GM12878 (cell line): ENCODE results near the gene ROBO1. TPM values are rescaled to one million over a fixed set of nuclear protein-coding genes. Genes with fewer than 3 reads are reported as not detected.

Experiments
- ATAC-seq: fragments of 200-7000 bp; cut with Tn5 transposase; 3 replicates; pipeline ENCODE4 v1.9.1; 2020; ENCODE audit warnings: mild to moderate bottlenecking, moderate library complexity
- BruUV-seq: library from RNA; stranded (reverse); fragments of 400-500 nt; replicated peaks from 2 replicates; lab custom pipeline; 2021; lab: Mats Ljungman, UMichigan
- CTCF ChIA-PET: fragments of 300-600 bp; sonication (Branson Sonifier 250); formaldehyde crosslinking; extraction: SDS; loops from one replicate; lab custom pipeline; 2021; ENCODE audit warnings: inconsistent platforms; lab: Yijun Ruan, JAX
- POLR2A ChIA-PET: fragments of 350-600 bp; formaldehyde crosslinking; extraction: SDS; loops from one replicate; lab custom pipeline; 2021; ENCODE audit warnings: inconsistent platforms; lab: Charles Lee
- RAD21 ChIA-PET: fragments of 300-600 bp; sonication (Branson Sonifier 250); formaldehyde crosslinking; loops from one replicate; lab custom pipeline; 2023; ENCODE audit warnings: antibody characterized with exemption; ENCODE audit not compliant: unreplicated experiment; lab: Charles Lee
- SMC1A ChIA-PET: fragments of 300-600 bp; sonication (Branson Sonifier 250); formaldehyde crosslinking; loops from one replicate; lab custom pipeline; 2023; ENCODE audit not compliant: unreplicated experiment, uncharacterized antibody; lab: Charles Lee
- DNase-seq: peaks from one replicate; pipeline ENCODE4 v3.0.0-alpha.2; 2011; ENCODE audit warnings: low read depth, low spot score
- FAIRE-seq: peaks from 3 replicates; lab custom pipeline; 2011; peaks lifted over from hg19 to GRCh38; lab: Jason Lieb, UNC
- H2AFZ ChIP-seq: 2 replicates; pipeline ENCODE4 v1.6.0; 2011; ENCODE audit warnings: low read depth, low read length, control low read depth; ENCODE audit not compliant: control insufficient read depth
- H3K27ac ChIP-seq: 2 replicates; pipeline ENCODE4 v1.5.1; 2011; ENCODE audit warnings: control low read depth; ENCODE audit not compliant: control insufficient read depth, insufficient read depth
- H3K27me3 ChIP-seq, 2 experiments: replicated peaks in 1 of 2; 2 replicates each; pipeline versions ENCODE4 v1.6.0 to v1.6.1; 2011; ENCODE audit warnings: low read length in 1 of 2; ENCODE audit not compliant: control insufficient read depth in 2 of 2, insufficient read depth in 2 of 2
- H3K36me3 ChIP-seq, 2 experiments: 2 replicates each; pipeline ENCODE4 v1.5.1; 2011; ENCODE audit warnings: low read length in 1 of 2; ENCODE audit not compliant: control insufficient read depth in 2 of 2, insufficient read depth in 2 of 2
- H3K4me1 ChIP-seq: 2 replicates; pipeline ENCODE4 v1.6.1; 2011; ENCODE audit warnings: mild to moderate bottlenecking, low read length, moderate library complexity, mixed read lengths; ENCODE audit not compliant: control insufficient read depth, insufficient read depth
- H3K4me2 ChIP-seq: 2 replicates; pipeline ENCODE4 v1.6.0; 2011; ENCODE audit warnings: control low read depth; ENCODE audit not compliant: control insufficient read depth, insufficient read depth
- H3K4me3 ChIP-seq: fragments of 200-600 bp; sonication (generic); 2 replicates; pipeline ENCODE4 v1.5.1; 2016
- H3K79me2 ChIP-seq: 2 replicates; pipeline ENCODE4 v1.6.0; 2011; ENCODE audit warnings: low read length; ENCODE audit not compliant: control insufficient read depth, insufficient read depth
- H3K9ac ChIP-seq: 2 replicates; pipeline ENCODE4 v1.8.0; 2011; ENCODE audit warnings: low read length, control low read depth, mixed read lengths; ENCODE audit not compliant: control insufficient read depth, insufficient read depth
- H3K9me3 ChIP-seq: replicated peaks from 3 replicates; pipeline ENCODE4 v1.5.1; 2011; ENCODE audit warnings: mild to moderate bottlenecking, low read length; ENCODE audit not compliant: control insufficient read depth, insufficient read depth
- H4K20me1 ChIP-seq: 2 replicates; pipeline ENCODE4 v1.6.0; 2011; ENCODE audit not compliant: control insufficient read depth, insufficient read depth
- ATF7 ChIP-seq: fragments of 450-650 bp; IDR thresholded peaks from 2 replicates; pipeline ENCODE4 v1.6.1; 2016; ENCODE audit warnings: low read depth, mild to moderate bottlenecking
- HDGF ChIP-seq: fragments of 450-650 bp; IDR thresholded peaks from 2 replicates; pipeline ENCODE4 v1.6.1; 2016; ENCODE audit warnings: antibody characterized with exemption
- MTA2 ChIP-seq: fragments of 450-650 bp; IDR thresholded peaks from 2 replicates; pipeline ENCODE4 v1.6.1; 2016; ENCODE audit warnings: low read depth, mild to moderate bottlenecking, moderate library complexity
- NFIC ChIP-seq: IDR thresholded peaks from 2 replicates; pipeline ENCODE4 v1.6.1; 2012; ENCODE audit warnings: low read depth, mild to moderate bottlenecking, inconsistent platforms, low read length, moderate library complexity
- NR2C1 ChIP-seq: fragments of 450-650 bp; IDR thresholded peaks from 2 replicates; pipeline ENCODE4 v1.6.1; 2017; ENCODE audit warnings: antibody characterized with exemption, mild to moderate bottlenecking, moderate library complexity
- POU2F2 ChIP-seq: IDR thresholded peaks from 3 replicates; pipeline ENCODE4 v1.6.1; 2011; ENCODE audit warnings: low read depth, mild to moderate bottlenecking, low read length, borderline replicate concordance
- RAD51 ChIP-seq: fragments of 450-650 bp; IDR thresholded peaks from 2 replicates; pipeline ENCODE4 v1.6.1; 2016; ENCODE audit warnings: moderate library complexity, mild to moderate bottlenecking, inconsistent platforms
- RCOR1 ChIP-seq: conservative IDR thresholded peaks from 2 replicates; pipeline ENCODE4 v1.6.1; 2012; ENCODE audit warnings: low read depth, low read length, improper control_type of control experiment
- SUZ12 ChIP-seq: fragments of 200-600 bp; sonication (generic); IDR thresholded peaks from one replicate; pipeline ENCODE4 v1.6.1; 2018; ENCODE audit warnings: antibody characterized with exemption, mild to moderate bottlenecking; ENCODE audit not compliant: unreplicated experiment
- TAF1 ChIP-seq: IDR thresholded peaks from 2 replicates; pipeline ENCODE4 v1.6.1; 2011; ENCODE audit warnings: mild to moderate bottlenecking, low read depth, low read length, borderline replicate concordance
- WGBS: methylation state at CpG from one replicate; pipeline ENCODE4 v1.1.6; 2016; ENCODE audit warnings: low lambda C conversion rate; ENCODE audit not compliant: insufficient replicate concordance, insufficient coverage; ENCODE audit errors: missing lambda C conversion rate; 5-methylcytosine and 5-hydroxymethylcytosine counted together
- in situ Hi-C: fragments of 300-500 bp; cut with MboI; formaldehyde crosslinking; loops from 9 replicates; pipeline ENCODE4 v1.14.3; 2018; ENCODE audit warnings: mixed read lengths
- intact Hi-C: fragments of 100-400 bp; cut with micrococcal nuclease; formaldehyde crosslinking; loops from one replicate; pipeline ENCODE4 v1.14.2; 2022; ENCODE audit not compliant: unreplicated experiment
- polyA plus RNA-seq, 11 experiments: library from polyadenylated mRNA; depleted of rRNA in 4 of 11; unstranded in 6 of 11; stranded (reverse) in 5 of 11; fragments of >200 nt; fragmentation: Nextera tagmentation in 4 of 11; fragmentation: Illumina TruSeq in 1 of 11; extraction: Ambion mirVana in 4 of 11; extraction: Trizol in 1 of 11; gene quantifications; 1 replicate in 1 of 11; 2 replicates in 10 of 11; pipeline versions ENCODE4 v1.2.1 to v1.2.3, GENCODE V29; 2011 to 2016; ENCODE audit warnings: inconsistent platforms in 2 of 11, missing spikeins in 2 of 11, low read depth in 1 of 11
- total RNA-seq, 4 experiments: library from RNA; depleted of rRNA in 3 of 4; stranded (reverse); fragments of >200 nt in 3 of 4; fragmentation: Illumina TruSeq in 1 of 4; extraction: Trizol in 1 of 4; gene quantifications; 2 replicates each; pipeline versions ENCODE4 v1.2.1 to v1.2.3, GENCODE V29; 2013 to 2021
- TF ChIP-seq, protein P1 (sequence below): fragments of 450-650 bp; IDR thresholded peaks from 2 replicates; pipeline ENCODE4 v1.6.1; 2018; ENCODE audit warnings: mild to moderate bottlenecking, low read depth, moderate library complexity; ENCODE audit not compliant: partially characterized antibody
- TF ChIP-seq, protein P2 (sequence below), 3 experiments: IDR thresholded peaks in 2 of 3; conservative IDR thresholded peaks in 1 of 3; 2 replicates each; pipeline ENCODE4 v1.5.1; 2011; ENCODE audit warnings: low read depth in 3 of 3, low read length in 3 of 3, mild to moderate bottlenecking in 3 of 3, control low read depth in 2 of 3, moderate library complexity in 2 of 3, inconsistent platforms in 1 of 3, mixed read lengths in 1 of 3; ENCODE audit not compliant: control insufficient read depth in 2 of 3, insufficient read depth in 1 of 3; ENCODE audit errors: extremely low read depth in 1 of 3

Gene ROBO1
- total and polyA plus RNA-seq, 10 of the 15 experiments (the other 5 are each of a cell fraction or from before 2014, with no cell fraction given), result 0.29 to 46.5 (median 1.2) TPM

DNA sequence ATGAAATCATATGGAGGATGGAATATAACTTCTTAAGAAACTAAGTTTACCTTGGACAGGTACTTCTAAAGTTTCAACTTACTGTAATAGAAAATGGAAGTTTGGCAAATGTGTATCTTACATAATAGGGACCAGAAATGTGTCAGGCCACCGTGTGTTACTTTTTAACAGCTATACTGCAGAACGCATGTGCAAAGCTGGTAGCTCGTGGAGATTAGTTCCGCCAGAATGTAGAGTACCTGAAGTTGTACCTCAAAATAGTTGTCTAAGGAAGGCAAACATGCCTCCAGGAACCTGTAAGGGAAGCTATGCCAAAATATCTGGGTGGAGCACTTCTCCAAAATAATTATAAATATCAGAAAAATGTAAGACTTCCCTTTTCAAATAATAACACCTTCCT, 920.6 kb downstream of the ROBO1 start:
- H3K36me3 ChIP-seq, result no peaks in the 10 kb centered on the region
- H2AFZ ChIP-seq, result no peak overlapping the region
- no peak for DNase-seq
- POLR2A ChIA-PET, result no interaction called here
- no peak for FAIRE-seq
- H3K4me2 ChIP-seq, result no peak overlapping the region
- no peaks in the 10 kb centered on the region for H4K20me1 ChIP-seq
- H3K27me3 ChIP-seq, result no peaks in the 10 kb centered on the region
- RAD21 ChIA-PET, result interaction anchor here (0.6 to 2.5 kb wide), 14 partner anchors 10 to 172 kb away, joined by 3 to 11 read pairs (median 4); no protein-coding TSS in a partner anchor
- BruUV-seq, result no TSS peak
- H3K27ac ChIP-seq, result no peak overlapping the region
- no peaks in the 10 kb centered on the region for H3K79me2 ChIP-seq
- SMC1A ChIA-PET, result interaction anchor here (0.6 to 3.5 kb wide), 22 partner anchors 9 to 187 kb away, joined by 3 to 18 read pairs (median 3); no protein-coding TSS in a partner anchor
- no peak overlapping the region for H3K9ac ChIP-seq
- 64% methylated on average over 4 of the region's 4 CpGs for WGBS
- no peak for ATAC-seq
- intact Hi-C loops (no loop called here), in situ Hi-C loops (no loop called here)
- CTCF ChIA-PET, result interaction anchor here (0.9 to 2.4 kb wide), 5 partner anchors 8 to 56 kb away, joined by 3 to 5 read pairs (median 4); no protein-coding TSS in a partner anchor
- no peak overlapping the region for H3K4me3 ChIP-seq
- TF ChIP-seq SUZ12 (no peak), NFIC (no peak), NR2C1 (no peak), HDGF (no peak)
- no peaks in the 10 kb centered on the region; the same call in 2 of the 3 replicates for H3K9me3 ChIP-seq
- H3K4me1 ChIP-seq, result no peaks in the 10 kb centered on the region

DNA sequence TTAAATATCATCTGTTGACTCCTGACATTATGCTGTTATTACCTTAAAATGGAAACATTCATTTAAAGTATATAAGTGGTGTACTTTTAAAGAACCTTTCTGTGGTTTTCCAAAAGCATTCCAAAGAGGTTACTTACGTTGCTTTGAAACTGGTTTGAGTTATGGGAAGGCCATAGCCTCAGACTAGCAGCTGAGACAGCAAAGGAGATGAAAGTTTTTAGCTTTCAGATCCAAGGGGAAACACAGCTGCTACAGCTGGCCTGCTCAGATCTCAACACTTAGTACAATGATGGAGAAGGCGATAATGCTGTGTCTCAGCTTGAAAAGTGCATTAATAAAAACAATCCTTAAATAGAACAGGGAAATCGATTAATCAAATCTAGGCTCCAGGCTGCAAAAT, 921.1 kb downstream of the ROBO1 start:
- DNase-seq (no peak), FAIRE-seq (no peak), ATAC-seq (no peak)
- ChIA-PET RAD21 (interaction anchor here (0.6 to 2.2 kb wide), 10 partner anchors 21 to 172 kb away, joined by 3 to 11 read pairs (median 4); no protein-coding TSS in a partner anchor), CTCF (interaction anchor here (0.9 to 1.4 kb wide), 3 partner anchors 9 to 55 kb away, joined by 3 to 4 read pairs (median 3); no protein-coding TSS in a partner anchor), POLR2A (no interaction called here), SMC1A (interaction anchor here (1.0 to 3.5 kb wide), 15 partner anchors 9 to 169 kb away, joined by 3 to 18 read pairs (median 4); no protein-coding TSS in a partner anchor)
- Histone ChIP-seq H3K36me3 (no peaks in the 10 kb centered on the region), H2AFZ (no peak overlapping the region), H4K20me1 (no peaks in the 10 kb centered on the region), H3K9me3 (no peaks in the 10 kb centered on the region; the same call in 2 of the 3 replicates), H3K4me1 (no peaks in the 10 kb centered on the region), H3K4me2 (no peak overlapping the region), H3K9ac (no peak overlapping the region), H3K4me3 (no peak overlapping the region), H3K79me2 (no peaks in the 10 kb centered on the region), H3K27ac (no peak overlapping the region), H3K27me3 (no peaks in the 10 kb centered on the region)
- in situ Hi-C loops, result no loop called here
- intact Hi-C loops, result no loop called here
- BruUV-seq, result no TSS peak
- WGBS, result 34% methylated on average over 3 of the region's 3 CpGs
- TF ChIP-seq SUZ12 (no peak), ATF7 (no peak), MTA2 (no peak), POU2F2 (no peak), TAF1 (no peak), NFIC (no peak), RCOR1 (no peak), RAD51 (no peak)
- TF ChIP-seq, protein P1, sequence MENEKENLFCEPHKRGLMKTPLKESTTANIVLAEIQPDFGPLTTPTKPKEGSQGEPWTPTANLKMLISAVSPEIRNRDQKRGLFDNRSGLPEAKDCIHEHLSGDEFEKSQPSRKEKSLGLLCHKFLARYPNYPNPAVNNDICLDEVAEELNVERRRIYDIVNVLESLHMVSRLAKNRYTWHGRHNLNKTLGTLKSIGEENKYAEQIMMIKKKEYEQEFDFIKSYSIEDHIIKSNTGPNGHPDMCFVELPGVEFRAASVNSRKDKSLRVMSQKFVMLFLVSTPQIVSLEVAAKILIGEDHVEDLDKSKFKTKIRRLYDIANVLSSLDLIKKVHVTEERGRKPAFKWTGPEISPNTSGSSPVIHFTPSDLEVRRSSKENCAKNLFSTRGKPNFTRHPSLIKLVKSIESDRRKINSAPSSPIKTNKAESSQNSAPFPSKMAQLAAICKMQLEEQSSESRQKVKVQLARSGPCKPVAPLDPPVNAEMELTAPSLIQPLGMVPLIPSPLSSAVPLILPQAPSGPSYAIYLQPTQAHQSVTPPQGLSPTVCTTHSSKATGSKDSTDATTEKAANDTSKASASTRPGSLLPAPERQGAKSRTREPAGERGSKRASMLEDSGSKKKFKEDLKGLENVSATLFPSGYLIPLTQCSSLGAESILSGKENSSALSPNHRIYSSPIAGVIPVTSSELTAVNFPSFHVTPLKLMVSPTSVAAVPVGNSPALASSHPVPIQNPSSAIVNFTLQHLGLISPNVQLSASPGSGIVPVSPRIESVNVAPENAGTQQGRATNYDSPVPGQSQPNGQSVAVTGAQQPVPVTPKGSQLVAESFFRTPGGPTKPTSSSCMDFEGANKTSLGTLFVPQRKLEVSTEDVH, result no peak
- TF ChIP-seq, protein P2, sequence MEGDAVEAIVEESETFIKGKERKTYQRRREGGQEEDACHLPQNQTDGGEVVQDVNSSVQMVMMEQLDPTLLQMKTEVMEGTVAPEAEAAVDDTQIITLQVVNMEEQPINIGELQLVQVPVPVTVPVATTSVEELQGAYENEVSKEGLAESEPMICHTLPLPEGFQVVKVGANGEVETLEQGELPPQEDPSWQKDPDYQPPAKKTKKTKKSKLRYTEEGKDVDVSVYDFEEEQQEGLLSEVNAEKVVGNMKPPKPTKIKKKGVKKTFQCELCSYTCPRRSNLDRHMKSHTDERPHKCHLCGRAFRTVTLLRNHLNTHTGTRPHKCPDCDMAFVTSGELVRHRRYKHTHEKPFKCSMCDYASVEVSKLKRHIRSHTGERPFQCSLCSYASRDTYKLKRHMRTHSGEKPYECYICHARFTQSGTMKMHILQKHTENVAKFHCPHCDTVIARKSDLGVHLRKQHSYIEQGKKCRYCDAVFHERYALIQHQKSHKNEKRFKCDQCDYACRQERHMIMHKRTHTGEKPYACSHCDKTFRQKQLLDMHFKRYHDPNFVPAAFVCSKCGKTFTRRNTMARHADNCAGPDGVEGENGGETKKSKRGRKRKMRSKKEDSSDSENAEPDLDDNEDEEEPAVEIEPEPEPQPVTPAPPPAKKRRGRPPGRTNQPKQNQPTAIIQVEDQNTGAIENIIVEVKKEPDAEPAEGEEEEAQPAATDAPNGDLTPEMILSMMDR (IDR thresholded peaks at IDR 0.05 in 2 of 3, conservative IDR thresholded peaks at IDR 0.05 in 1 of 3; ENCODE audit: control insufficient read depth in 2 of 3, extremely low read depth in 1 of 3, insufficient read depth in 1 of 3, low read depth in 3 of 3, low read length in 3 of 3), result no peak
